ENCODE results near the gene MON2.
"Not testable (repeated sequence)": the region's sequence is repeated elsewhere in the genome, so short reads cannot be mapped to it uniquely, and the experiment has no call there.

MON2 gene

DNA sequence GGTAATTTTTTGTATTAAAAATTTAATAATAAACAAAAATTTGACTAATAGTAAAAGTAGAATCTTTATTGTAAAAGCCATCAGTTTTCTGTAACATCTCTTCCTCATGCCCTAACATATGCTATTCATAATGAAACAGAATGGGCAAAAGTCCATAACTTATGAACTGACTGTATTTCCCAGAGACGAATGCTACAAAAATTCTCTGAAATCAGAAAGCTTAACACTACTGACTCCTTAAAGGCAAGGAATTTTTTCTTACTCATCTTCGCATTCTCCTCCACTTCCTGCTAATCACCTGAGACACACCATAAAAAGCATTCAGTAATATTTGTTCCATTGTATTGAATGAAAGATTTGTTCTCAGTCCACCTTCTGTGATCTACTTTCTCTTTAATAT is 17.6 kb downstream of the MON2 start:
- Histone ChIP-seq H3K27ac (ENCODE audit: low read length) (no peak overlapping the region), H3K4me1 (ENCODE audit: control insufficient read depth, low read depth, low read length) (no peaks in the 10 kb centered on the region), H3K27me3 (ENCODE audit: control insufficient read depth, insufficient read depth, low read length) (no peaks in the 10 kb centered on the region), H3K4me3 (ENCODE audit: low read length) (no peak overlapping the region), H3K36me3 (ENCODE audit: control insufficient read depth, low read depth, low read length) (no peaks in the 10 kb centered on the region), H3K9ac (ENCODE audit: low read length) (no peak overlapping the region), H3K9me3 (ENCODE audit: control insufficient read depth, low read depth, low read length) (no peaks in the 10 kb centered on the region)

DNA sequence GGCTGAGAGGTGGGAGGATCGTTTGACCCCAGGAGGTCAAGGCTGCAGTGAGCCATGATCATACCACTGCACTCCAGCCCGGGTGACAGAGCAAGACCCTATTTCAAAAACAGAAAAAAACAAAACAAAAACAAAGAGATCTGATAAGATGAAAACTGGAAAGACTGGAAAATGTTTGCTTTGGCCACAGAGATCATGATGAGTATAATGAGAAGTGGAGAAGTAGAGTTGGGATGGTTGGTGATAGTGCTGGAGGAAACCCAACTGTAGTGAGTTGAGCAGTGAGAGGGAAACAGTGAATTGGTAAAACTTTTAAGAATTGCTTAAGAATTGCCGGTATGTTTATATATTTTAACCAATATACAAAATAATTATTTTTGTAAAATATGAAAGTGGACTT is 39.2 kb downstream of the MON2 start:
- no peak overlapping the region for H3K27ac ChIP-seq (ENCODE audit: low read length)
- no peak overlapping the region for H3K4me3 ChIP-seq (ENCODE audit: low read length)
- no peaks in the 10 kb centered on the region for H3K4me1 ChIP-seq (ENCODE audit: control insufficient read depth, low read depth, low read length)
- no peaks in the 10 kb centered on the region for H3K9me3 ChIP-seq (ENCODE audit: control insufficient read depth, low read depth, low read length)
- H3K36me3 ChIP-seq (ENCODE audit: control insufficient read depth, low read depth, low read length) = peaks cover 23% of the 10 kb centered on the region
- no peaks in the 10 kb centered on the region for H3K27me3 ChIP-seq (ENCODE audit: control insufficient read depth, insufficient read depth, low read length)
- no peak overlapping the region for H3K9ac ChIP-seq (ENCODE audit: low read length)

DNA sequence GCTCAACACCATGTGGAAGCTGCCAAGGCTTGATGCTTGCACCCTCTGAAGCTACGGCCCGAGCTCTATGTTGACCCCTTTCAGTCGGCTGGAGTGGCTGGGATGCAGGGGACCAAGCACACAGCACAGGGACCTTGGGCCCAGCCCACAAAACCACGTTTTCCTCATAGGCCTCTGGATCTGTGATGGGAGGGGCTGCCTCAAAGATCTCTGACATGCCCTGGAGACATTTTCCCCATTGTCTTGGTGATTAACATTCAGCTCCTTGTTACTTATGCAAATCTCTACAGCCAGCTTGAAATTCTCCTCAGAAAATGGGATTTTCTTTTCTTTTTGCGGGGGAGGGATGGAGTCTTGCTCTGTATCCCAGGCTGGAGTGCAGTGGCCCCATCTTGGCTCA is 46.3 kb downstream of the MON2 start:
- peaks cover 15% of the 10 kb centered on the region for H3K36me3 ChIP-seq (ENCODE audit: control insufficient read depth, low read depth, low read length)
- no peak overlapping the region for H3K4me3 ChIP-seq (ENCODE audit: low read length)
- H3K27ac ChIP-seq (ENCODE audit: low read length) = no peak overlapping the region
- H3K4me1 ChIP-seq (ENCODE audit: control insufficient read depth, low read depth, low read length) = no peaks in the 10 kb centered on the region
- no peaks in the 10 kb centered on the region for H3K27me3 ChIP-seq (ENCODE audit: control insufficient read depth, insufficient read depth, low read length)
- H3K9ac ChIP-seq (ENCODE audit: low read length) = no peak overlapping the region
- H3K9me3 ChIP-seq (ENCODE audit: control insufficient read depth, low read depth, low read length) = peaks cover 5% of the 10 kb centered on the region

DNA sequence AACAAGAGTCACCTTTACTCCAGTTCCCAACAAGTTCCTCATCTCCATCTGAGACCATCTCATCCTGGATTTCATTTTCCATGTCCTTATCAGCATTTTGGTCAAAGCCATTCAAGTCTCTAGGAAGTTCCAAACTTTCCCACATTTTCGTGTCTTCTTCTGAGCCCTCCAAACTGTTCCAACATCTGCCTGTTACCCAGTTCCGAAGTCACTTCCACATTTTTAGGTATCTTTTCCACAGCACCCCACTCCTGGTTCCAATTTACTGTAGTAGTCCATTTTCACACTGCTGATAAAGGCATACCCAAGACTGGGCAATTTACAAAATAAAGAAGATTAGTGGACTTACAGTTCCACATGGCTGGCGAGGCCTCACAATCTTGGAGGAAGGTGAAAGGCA is 47.5 kb downstream of the MON2 start:
- not testable (repeated sequence) for H3K4me3 ChIP-seq (ENCODE audit: low read length); H3K9ac ChIP-seq (ENCODE audit: low read length); H3K4me1 ChIP-seq (ENCODE audit: control insufficient read depth, low read depth, low read length); H3K27me3 ChIP-seq (ENCODE audit: control insufficient read depth, insufficient read depth, low read length); H3K9me3 ChIP-seq (ENCODE audit: control insufficient read depth, low read depth, low read length); H3K27ac ChIP-seq (ENCODE audit: low read length)
- peaks cover 12% of the 10 kb centered on the region for H3K36me3 ChIP-seq (ENCODE audit: control insufficient read depth, low read depth, low read length)

DNA sequence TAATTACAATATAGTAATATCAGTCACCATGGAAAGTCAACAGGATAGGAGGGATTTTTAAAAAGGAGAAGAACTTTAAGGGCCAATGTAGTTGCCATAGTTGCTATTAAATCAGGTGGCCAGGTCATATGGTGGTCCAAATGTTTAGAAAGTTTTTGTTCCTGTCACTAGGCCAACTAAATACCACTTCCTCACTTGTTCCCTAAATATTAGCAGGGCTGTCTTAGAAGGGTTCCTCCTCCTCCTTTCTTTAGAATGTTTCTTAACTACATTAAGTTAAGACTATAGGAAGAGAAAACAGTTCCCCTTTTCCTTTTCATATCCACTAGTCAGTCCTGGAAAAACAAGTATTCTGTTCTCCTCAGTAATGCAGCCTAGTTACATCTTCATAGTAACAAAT is 50.3 kb downstream of the MON2 start:
- Histone ChIP-seq H3K4me1 (ENCODE audit: control insufficient read depth, low read depth, low read length) (no peaks in the 10 kb centered on the region), H3K27ac (ENCODE audit: low read length) (no peak overlapping the region), H3K27me3 (ENCODE audit: control insufficient read depth, insufficient read depth, low read length) (no peaks in the 10 kb centered on the region), H3K36me3 (ENCODE audit: control insufficient read depth, low read depth, low read length) (no peaks in the 10 kb centered on the region), H3K9ac (ENCODE audit: low read length) (no peak overlapping the region), H3K9me3 (ENCODE audit: control insufficient read depth, low read depth, low read length) (peaks cover 3% of the 10 kb centered on the region), H3K4me3 (ENCODE audit: low read length) (no peak overlapping the region)

DNA sequence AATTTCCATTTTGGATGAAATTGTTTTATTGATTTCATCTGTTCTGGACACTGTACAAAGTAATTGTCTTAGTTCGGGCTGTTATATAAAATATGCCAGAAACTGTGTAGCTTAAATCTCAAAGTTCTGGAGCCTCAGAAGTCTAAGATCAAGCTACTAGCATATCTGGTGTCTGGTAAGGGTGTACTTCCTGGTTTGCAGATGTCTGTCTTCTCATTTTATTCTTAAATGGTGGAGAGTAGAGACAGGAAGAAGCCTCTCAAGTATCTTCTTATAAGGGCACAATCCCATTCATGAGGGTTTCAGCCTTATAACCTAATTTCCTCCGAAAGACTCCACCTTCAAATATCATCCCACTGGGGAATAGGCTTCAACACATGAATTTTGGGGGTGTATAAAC is 51.3 kb downstream of the MON2 start:
- Histone ChIP-seq H3K27me3 (ENCODE audit: control insufficient read depth, insufficient read depth, low read length) (no peaks in the 10 kb centered on the region), H3K9me3 (ENCODE audit: control insufficient read depth, low read depth, low read length) (no peaks in the 10 kb centered on the region), H3K9ac (ENCODE audit: low read length) (no peak overlapping the region), H3K27ac (ENCODE audit: low read length) (no peak overlapping the region), H3K36me3 (ENCODE audit: control insufficient read depth, low read depth, low read length) (no peaks in the 10 kb centered on the region), H3K4me1 (ENCODE audit: control insufficient read depth, low read depth, low read length) (no peaks in the 10 kb centered on the region), H3K4me3 (ENCODE audit: low read length) (no peak overlapping the region)

DNA sequence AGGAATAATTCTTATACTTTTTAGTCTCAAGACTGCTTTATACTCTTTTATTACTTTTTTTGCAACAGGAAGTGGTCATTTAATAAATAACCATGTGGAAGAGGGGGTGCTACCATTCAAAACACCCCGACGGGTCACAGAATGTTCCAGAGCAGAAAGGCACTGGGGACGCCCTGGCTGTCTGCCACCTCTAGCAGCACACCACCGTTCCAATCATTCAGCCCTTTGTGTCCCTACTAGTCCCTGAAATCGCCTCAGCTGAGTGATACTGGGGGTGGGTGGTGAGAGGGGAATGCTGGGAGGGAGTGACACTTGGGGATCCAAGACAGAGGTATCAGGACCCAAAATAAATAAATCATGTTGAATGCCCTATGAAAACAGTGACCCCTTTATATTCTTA is 52.4 kb downstream of the MON2 start:
- Histone ChIP-seq H3K36me3 (ENCODE audit: control insufficient read depth, low read depth, low read length) (no peaks in the 10 kb centered on the region), H3K9ac (ENCODE audit: low read length) (no peak overlapping the region), H3K4me3 (ENCODE audit: low read length) (no peak overlapping the region), H3K27ac (ENCODE audit: low read length) (no peak overlapping the region), H3K9me3 (ENCODE audit: control insufficient read depth, low read depth, low read length) (no peaks in the 10 kb centered on the region), H3K27me3 (ENCODE audit: control insufficient read depth, insufficient read depth, low read length) (no peaks in the 10 kb centered on the region), H3K4me1 (ENCODE audit: control insufficient read depth, low read depth, low read length) (no peaks in the 10 kb centered on the region)

DNA sequence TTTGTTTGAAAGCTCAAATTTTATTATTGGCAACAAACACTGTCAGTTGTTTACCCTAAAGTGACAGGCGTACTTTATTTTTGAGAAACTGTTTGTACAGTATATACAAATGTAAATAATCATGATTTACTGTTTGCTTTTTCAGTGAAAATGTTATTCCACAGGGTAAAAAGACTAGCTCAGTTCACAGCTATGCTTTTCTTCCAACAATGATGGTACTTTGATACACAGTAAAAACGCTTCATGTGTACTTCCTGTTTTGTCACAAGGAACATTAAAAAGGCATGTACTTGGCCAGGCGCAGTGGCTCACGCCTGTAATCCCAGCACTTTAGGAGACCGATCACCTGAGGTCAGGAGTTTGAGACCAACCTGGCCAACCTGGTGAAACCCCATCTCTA is 53.7 kb downstream of the MON2 start:
- Histone ChIP-seq H3K4me3 (ENCODE audit: low read length) (no peak overlapping the region), H3K4me1 (ENCODE audit: control insufficient read depth, low read depth, low read length) (no peaks in the 10 kb centered on the region), H3K9ac (ENCODE audit: low read length) (no peak overlapping the region), H3K36me3 (ENCODE audit: control insufficient read depth, low read depth, low read length) (no peaks in the 10 kb centered on the region), H3K9me3 (ENCODE audit: control insufficient read depth, low read depth, low read length) (no peaks in the 10 kb centered on the region), H3K27ac (ENCODE audit: low read length) (no peak overlapping the region), H3K27me3 (ENCODE audit: control insufficient read depth, insufficient read depth, low read length) (no peaks in the 10 kb centered on the region)

DNA sequence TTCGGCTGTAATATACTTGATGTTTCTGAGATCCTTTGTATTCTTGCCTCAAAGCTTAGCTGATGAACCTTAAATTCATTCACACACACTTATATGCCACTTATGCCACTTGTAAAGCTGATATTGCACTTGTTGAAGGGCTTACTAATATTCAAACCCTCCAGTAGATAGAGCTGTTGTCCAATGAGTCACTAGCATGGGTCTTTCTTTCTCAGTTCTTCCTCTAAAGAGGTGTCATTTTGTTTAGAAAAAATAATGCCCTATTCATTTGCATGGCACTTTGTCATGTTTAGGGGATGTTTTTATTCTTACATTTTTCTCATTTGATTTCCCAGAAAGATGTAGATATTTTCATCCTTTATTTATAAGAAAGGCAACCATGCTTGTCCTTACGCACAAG is 56.4 kb downstream of the MON2 start:
- Histone ChIP-seq H3K36me3 (ENCODE audit: control insufficient read depth, low read depth, low read length) (peaks cover 2% of the 10 kb centered on the region), H3K4me3 (ENCODE audit: low read length) (no peak overlapping the region), H3K9me3 (ENCODE audit: control insufficient read depth, low read depth, low read length) (no peaks in the 10 kb centered on the region), H3K4me1 (ENCODE audit: control insufficient read depth, low read depth, low read length) (no peaks in the 10 kb centered on the region), H3K9ac (ENCODE audit: low read length) (no peak overlapping the region), H3K27me3 (ENCODE audit: control insufficient read depth, insufficient read depth, low read length) (no peaks in the 10 kb centered on the region), H3K27ac (ENCODE audit: low read length) (no peak overlapping the region)

DNA sequence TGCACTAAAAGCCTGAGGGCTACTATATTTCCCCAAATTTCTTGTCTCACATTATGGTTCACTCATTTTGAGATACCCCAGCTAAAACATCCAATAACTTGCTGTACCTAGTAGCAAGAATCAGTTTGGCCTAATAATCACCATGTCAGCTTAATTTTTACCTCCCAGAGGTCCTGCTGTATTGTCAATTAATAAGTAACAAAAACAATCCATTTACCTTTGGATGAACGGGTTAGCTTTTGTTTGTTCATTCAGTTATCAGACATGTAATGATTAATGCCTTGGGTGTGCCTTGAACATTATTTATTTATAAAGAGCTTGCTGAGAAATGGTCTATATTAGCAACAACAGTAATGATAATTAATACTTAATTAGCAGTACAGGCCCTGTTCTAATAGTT is 57.0 kb downstream of the MON2 start:
- Histone ChIP-seq H3K27ac (ENCODE audit: low read length) (no peak overlapping the region), H3K9ac (ENCODE audit: low read length) (no peak overlapping the region), H3K9me3 (ENCODE audit: control insufficient read depth, low read depth, low read length) (no peaks in the 10 kb centered on the region), H3K4me1 (ENCODE audit: control insufficient read depth, low read depth, low read length) (no peaks in the 10 kb centered on the region), H3K36me3 (ENCODE audit: control insufficient read depth, low read depth, low read length) (peaks cover 2% of the 10 kb centered on the region), H3K4me3 (ENCODE audit: low read length) (no peak overlapping the region), H3K27me3 (ENCODE audit: control insufficient read depth, insufficient read depth, low read length) (no peaks in the 10 kb centered on the region)

DNA sequence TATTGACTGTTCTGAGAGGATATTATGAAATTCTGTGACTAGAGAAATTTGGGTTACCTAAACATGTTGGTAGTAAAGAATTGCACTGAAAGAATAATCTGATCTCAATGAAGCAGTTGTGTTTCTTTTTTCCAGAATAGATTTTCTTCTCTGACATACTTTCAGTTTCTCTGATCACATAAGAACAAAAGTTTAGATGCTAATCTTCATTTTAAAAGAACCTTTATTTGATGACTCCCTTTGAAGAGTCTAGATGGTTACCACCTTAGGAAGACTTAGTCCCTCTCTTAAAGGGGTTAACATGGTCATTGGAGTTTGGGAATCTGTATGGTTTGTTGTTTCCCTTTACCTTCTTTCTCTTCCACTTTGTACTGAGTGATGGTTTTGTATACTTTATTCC is 58.6 kb downstream of the MON2 start:
- H3K27ac ChIP-seq (ENCODE audit: low read length) = no peak overlapping the region
- no peaks in the 10 kb centered on the region for H3K27me3 ChIP-seq (ENCODE audit: control insufficient read depth, insufficient read depth, low read length)
- no peak overlapping the region for H3K4me3 ChIP-seq (ENCODE audit: low read length)
- H3K9me3 ChIP-seq (ENCODE audit: control insufficient read depth, low read depth, low read length) = no peaks in the 10 kb centered on the region
- no peak overlapping the region for H3K9ac ChIP-seq (ENCODE audit: low read length)
- H3K4me1 ChIP-seq (ENCODE audit: control insufficient read depth, low read depth, low read length) = no peaks in the 10 kb centered on the region
- peaks cover 2% of the 10 kb centered on the region for H3K36me3 ChIP-seq (ENCODE audit: control insufficient read depth, low read depth, low read length)

DNA sequence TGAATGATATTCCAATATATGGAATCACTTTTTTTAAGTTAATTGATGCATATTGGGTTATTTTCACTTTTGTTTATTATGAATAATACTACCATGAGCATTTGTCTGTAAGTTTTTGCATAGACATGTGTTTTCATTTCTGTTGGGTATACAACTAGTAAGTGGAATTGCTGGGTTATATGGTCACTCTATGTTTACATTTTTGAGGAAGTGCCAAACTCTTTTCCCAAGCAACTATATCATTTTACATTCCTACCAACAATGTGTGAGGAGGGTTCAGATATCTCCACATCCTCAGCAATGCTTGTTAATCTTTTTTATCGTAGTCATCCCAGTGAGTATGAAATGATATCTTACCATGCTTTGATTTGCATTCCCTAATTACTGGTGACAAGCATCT is 64.0 kb downstream of the MON2 start:
- Histone ChIP-seq H3K27ac (ENCODE audit: low read length) (no peak overlapping the region), H3K9me3 (ENCODE audit: control insufficient read depth, low read depth, low read length) (no peaks in the 10 kb centered on the region), H3K36me3 (ENCODE audit: control insufficient read depth, low read depth, low read length) (peaks cover 14% of the 10 kb centered on the region), H3K4me1 (ENCODE audit: control insufficient read depth, low read depth, low read length) (no peaks in the 10 kb centered on the region), H3K9ac (ENCODE audit: low read length) (no peak overlapping the region), H3K4me3 (ENCODE audit: low read length) (no peak overlapping the region), H3K27me3 (ENCODE audit: control insufficient read depth, insufficient read depth, low read length) (no peaks in the 10 kb centered on the region)

DNA sequence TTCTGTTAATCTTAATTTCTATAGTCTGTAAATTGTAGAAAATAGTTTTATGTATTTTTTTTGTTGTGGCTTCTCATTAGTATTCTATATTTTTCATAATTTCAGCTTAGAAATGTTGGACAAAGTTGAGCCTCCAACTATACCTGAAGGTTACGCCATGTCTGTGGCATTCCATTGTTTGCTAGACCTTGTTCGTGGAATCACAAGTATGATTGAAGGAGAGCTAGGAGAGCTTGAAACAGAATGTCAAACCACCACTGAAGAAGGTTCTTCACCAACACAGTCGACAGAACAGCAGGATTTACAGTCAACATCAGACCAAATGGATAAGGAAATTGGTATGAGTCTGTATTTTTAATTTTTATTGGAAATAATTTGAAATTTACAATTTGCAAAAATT is 65.7 kb downstream of the MON2 start:
- H3K27ac ChIP-seq (ENCODE audit: low read length) = no peak overlapping the region
- no peaks in the 10 kb centered on the region for H3K4me1 ChIP-seq (ENCODE audit: control insufficient read depth, low read depth, low read length)
- H3K27me3 ChIP-seq (ENCODE audit: control insufficient read depth, insufficient read depth, low read length) = no peaks in the 10 kb centered on the region
- no peaks in the 10 kb centered on the region for H3K9me3 ChIP-seq (ENCODE audit: control insufficient read depth, low read depth, low read length)
- H3K36me3 ChIP-seq (ENCODE audit: control insufficient read depth, low read depth, low read length) = peaks cover 12% of the 10 kb centered on the region
- no peak overlapping the region for H3K4me3 ChIP-seq (ENCODE audit: low read length)
- no peak overlapping the region for H3K9ac ChIP-seq (ENCODE audit: low read length)
